Activated CD8-positive, alpha-beta memory T cell treated with anti-CD3 and anti-CD28 coated beads, Interleukin-2, amount 50 U/mL, for 1 hour (primary cell): Measurements from ENCODE around the gene KDM4C.
"Not testable (repeated sequence)": the region's sequence is repeated elsewhere in the genome, so short reads cannot be mapped to it uniquely, and the experiment has no call there.

Source experiments
- DNase-seq: peaks from one replicate; pipeline ENCODE4 v3.0.0-alpha.2; 2020; ENCODE audit errors: extremely low read depth

Gene KDM4C

DNA sequence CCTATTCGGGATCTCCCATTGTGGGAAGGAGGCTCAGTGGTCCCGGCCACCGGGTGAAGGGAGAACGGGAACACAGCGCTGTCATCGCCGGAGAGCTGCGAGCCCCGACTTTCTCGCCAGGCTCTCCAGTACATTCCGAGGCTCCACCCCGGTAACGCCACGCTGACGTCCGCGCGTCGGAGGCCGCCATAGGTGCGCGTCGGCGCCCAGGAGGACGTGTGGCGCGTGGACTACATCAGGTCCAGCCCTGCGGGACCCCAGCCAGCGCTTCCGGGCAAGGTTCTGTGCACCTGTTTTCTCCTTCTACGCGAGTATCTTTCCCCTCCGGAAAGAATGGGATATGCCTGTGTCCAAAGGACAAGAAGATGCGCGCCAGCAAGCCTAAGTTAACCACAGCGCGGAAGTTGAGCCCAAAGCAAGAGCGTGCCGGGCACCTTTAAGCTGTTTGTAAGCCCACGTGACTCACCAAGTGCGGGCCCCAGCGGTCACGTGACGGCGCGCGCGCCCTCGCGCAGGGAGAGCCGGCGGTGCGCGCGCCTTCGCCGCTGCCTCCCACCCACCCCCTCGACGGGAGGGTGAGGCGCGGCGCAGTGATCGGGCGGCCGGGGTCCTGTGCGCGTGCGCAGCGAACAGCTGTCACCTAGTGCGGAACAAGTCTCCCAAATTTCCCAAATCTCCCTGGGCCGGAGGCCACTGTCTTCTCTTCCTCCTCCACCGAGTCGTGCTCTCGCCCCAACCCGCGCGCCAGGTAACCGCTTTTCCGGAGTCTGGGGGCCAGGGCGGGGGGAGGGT, at the start of gene KDM4C:
Gene KDM4C (plus strand): TSS at position 518 of the 792 bp plus-strand sequence. CDS start 35,016 bp downstream, outside the sequence.
- peak; percentile 76 for DNase-seq

DNA sequence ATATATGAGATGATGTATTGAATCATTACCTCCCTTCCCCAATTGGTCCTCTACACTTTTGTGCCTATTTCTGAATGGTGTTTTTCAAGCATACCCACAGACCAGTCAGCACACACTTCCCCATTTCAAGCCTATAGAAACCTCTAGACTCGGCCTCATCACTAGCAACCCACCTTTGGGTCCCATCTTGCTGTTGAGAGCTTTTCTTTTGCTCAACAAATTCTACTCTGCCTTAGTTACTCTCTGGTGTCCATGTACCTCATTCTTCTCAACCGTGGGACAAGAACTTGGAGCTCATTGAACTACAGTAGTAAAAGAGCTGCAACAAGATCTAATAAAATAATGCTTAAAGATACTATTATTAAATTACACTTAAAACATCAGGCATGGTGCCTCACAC, 49.0 kb upstream of the KDM4C start:
- no peak for DNase-seq

DNA sequence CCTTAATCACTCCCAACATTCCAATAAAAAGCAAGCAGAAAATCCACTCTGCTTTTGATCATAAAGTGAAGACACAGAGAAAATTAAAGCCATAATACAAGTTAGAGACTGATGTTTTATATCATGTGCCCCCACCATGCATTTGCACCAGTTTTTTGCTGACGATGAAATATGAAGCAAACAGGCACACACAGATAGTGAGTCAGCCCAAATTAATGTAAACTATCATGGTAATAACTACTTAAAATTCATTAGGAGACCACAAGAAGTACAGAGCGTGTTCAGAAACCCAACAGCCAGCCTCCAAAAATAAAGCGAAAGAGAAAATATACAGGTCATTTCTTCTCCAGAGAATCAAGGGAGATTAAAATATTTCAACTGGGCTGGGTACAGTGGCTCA, 46.4 kb upstream of the KDM4C start:
- DNase-seq: no peak

DNA sequence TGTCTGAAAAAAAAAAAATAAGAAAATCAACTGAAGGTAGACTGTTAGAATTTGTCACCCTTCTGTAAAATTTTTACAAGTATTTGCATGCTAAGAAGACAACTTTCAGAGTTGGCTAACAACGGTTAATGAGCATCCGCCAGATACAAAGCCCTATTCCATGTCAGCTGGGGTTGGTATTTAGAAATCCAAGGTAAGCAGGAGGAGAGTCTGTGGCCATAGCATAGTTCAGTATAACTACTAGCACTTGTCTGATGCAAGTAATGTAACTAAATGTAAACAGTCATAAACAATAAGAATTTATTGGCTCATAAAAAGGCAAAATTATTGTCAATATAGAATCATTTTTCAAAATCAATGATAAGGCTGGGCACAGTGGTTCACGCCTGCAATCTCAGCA, 45.7 kb upstream of the KDM4C start:
- DNase-seq: no peak

DNA sequence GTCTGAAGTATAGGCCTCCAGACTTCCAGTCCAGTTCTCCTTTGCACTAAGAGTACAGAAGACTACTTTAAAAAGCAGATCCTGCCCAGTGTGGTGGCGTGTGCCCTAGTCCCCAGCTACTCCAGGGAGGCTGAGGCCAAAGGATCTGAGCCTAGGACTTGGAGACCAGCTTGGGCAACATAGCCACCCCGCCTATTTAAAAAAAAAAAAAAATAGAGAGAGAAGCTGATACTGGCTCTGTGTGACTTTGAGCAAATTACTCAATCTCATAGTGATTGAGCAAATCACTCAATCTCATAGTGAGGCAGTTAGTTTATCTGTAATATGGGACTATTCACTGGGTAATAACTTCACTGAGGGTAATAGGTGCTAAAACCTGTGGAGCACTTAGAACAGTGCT, 43.6 kb upstream of the KDM4C start:
- DNase-seq: no peak

DNA sequence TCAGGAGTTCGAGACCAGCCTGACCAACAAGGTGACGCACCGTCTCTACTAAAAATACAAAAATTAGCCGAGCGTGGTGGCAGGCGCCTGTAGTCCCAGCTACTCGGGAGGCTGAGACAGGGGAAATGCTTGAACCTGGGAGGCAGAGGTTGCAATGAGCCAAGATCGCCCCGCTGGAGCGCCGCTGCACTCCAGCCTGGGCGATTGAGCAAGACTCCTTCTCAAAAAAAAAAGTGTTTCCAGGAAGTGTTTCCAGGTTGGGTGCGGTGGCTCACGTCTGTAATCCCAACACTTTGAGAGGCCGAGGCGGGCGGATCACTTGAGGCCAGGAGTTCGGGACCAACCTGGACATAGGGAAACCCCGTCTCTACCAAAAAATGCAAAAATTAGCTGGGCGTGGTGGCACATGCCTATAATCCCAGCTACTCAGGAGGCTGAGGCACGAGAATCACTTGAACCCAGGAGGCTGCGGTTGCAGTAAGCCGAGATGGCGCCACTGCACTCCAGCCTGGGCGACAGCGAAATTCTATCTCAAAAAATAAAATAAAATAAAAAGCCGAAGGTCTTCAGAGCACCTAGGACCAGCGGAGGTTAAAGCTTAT, 42.5 kb upstream of the KDM4C start:
- DNase-seq: not testable (repeated sequence)

DNA sequence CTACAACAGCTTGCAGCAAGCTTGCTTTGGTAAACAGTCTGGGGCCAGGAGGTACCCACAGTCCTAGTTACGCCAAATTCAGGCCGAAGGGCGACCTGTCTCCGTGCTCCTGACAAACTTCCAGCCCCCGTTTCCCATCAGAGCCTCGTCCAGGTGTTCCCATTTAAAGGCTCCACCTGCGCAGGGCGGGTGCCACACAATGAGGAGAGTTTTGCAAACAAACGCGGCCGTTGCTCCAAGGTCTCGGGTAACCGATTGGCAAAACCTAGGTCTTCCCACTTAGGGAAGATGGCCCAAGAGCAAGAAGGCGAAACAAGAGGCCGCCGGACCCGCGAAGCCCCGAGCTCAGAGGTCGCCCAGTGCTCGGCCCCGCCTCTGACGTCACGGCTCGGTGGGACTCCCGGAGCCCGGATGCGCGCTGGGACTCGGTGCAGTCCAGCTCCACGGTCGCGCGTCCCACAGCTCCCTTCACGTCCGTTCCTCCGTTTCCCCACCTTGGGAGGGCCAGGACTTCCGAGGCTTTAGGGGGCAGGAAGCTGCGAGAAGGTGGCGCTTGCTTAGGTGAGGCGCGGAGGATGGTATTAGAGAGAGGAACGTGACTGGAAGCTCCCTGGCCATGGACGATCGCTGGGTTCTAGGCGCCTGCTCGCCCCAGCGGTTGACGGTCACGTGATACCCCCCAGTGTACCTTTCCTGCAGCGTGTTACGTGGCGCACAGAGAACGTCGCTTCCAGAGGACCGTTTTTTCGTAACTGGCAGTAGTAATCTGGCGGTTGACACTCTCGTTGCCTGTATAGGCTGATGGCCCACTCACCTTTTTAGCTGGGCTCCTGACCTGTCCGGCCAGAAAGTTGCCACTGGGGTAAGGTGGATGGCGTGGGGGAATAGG, 41.8 kb upstream of the KDM4C start:
- peak; percentile 40 for DNase-seq

DNA sequence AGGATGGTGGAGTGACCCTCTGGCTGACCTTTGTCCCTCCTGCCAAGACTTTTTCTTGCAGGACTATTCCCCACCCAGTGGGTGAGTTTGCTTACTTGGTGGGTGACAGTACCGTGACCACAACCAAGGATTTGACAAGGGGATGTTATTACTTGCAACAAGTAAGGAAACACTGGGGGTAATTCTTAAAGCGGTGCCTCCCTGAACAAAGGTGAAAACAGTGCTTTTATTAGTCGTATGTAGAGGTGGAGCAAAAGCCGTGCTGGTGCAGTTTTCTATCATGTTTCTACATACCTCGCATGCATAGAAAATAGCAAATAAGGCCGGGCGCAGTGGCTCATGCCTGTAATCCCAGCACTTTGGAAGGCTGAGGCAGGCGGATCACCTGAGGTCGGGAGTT, 41.0 kb upstream of the KDM4C start:
- no peak for DNase-seq

DNA sequence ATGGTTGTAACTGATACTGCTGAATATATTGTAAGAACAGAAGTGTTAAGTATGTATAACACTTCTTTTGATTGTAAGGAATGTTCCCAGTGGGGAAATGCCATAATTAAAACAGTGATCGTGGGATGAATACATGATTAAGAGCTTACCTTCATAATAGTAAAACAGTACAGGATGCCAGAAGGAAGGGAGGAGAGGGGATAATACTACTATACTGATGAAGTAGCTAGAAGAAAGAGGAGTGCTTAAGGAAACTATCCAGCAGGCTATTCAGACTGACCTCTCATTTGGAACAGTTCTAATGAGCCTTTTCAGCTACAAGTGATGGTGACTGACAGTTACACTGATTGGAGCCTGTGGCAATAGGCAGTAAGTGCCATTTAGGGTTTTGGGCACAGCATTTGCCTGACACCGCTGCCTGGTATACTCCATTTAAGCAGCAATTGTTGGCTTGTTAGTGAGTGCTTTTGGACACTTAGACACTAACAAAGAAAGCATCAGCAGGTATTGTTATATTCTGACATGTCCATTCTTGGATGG, 33.8 kb upstream of the KDM4C start:
- DNase-seq: no peak

DNA sequence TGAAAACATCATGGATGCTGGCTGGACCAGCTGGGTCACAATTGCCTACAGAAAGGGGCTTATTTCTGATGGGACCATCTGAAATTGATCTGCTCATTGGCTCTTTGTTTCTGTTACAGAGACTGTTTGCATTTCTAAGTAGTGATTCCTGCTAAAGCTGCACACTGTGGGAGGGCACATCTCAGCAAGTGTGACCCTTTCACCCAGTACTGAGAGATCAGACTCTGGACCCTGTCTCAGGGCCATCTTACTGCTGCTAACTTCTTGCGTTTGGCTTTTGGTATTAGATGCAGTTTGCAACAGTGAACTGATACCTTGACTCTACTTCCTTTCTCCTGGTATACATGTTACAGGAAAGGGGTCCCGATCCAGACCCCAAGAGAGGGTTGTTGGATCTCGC, 24.5 kb upstream of the KDM4C start:
- DNase-seq: no peak

DNA sequence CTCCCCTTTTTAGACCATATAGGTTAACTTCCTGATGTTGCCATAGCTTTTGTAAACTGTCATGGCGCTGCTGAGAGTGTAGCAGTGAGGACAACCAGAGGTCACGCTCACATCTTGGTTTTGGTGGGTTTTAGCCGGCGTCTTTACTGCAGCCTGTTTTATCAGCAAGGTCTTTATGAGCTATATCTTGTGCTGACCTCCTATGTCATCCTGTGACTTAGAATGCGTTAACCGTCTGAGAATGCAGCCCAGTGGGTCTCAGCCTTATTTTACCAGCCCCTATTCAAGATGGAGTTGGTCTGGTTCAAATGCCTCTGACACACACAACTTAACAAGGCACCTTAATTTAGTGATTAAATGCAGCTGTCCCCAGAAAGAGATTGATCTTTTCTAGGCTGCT, 23.9 kb upstream of the KDM4C start:
- DNase-seq: no peak

DNA sequence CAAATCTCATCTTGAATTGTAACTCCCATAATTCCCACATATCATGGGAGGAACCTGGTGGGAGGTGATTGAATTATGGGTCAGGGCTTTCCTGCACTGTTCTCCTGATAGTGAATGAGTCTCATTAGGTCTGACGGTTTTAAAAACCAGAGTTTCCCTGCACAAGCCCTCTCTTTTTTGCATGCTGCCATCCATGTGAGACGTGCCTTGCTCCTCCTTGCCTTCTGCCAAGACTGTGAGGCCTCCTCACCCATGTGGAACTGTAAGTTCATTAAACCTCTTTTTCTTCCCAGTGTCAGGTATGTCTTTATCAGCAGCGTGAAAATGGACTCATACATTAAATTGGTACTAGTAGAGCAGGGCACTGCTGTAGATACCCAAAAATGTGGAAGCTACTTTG, 22.4 kb upstream of the KDM4C start:
- DNase-seq: no peak

DNA sequence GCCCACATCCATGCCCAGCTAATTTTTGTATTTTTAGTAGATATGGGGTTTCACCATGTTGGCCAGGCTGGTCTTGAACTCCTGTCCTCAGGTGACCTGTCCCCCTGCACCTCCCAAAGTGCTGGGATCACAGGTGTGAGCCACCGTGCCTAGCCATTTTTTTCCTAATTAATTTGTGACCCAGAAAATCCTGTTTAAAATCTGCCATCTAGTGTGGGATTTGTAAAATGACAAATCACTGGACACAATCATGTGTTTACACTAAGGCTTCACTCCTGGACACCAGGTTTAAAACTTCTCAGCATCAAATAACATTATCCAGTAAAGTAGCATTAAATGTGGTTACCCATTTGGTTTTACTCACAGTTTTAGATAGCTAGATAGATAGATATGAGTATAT, 18.6 kb upstream of the KDM4C start:
- DNase-seq: no peak

DNA sequence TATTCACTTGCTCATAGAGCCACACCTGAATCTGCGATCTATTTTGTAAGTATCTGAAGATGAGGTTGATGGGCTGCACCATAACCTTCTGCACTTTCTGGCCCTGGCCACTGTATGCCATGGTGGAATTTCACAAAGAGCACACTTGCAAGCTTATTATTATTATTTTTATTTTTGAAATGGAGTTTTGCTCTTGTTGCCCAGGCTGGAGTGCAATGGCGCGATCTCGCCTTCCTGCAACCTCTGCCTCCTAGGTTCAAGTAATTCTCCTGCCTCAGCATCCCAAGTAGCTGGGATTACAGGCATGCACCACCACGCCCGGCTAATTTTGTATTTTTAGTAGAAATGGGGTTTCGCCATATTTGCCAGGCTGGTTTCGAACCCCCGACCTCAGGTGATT, 8.9 kb upstream of the KDM4C start:
- not testable (repeated sequence) for DNase-seq

DNA sequence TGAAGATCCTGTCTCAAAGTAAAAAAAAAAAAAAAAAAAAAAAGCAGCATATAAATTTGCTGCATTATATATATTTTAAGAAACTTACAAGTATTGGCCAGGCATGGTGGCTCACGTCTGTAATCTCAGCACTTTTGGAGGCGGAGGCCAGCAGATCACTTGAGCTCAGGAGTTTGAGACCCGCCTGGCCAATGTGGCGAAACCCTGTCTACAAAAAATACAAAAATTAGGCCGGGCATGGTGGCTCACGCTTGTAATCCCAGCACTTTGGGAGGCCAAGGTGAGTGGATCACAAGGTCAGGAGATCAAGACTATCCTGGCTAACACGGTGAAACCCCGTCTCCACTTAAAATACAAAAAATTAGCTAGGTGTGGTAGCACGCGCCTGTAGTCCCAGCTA, 2.9 kb upstream of the KDM4C start:
- DNase-seq: not testable (repeated sequence)

DNA sequence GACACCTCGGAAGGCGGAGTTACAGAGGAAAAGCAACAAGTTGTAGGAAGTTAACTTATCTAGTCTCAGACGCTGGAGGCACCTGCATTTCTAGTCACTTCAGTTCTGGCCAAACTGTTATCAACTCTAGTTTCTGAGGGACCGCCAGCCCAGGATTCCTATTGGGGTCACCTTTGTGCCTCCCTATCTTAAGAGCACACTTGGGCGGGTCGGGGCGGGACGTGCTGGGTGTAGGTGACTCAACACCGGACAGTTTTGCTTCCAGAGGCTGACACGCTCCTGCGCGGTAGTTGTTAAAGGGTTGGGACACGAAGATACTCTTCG, 679 bp upstream of the KDM4C start:
- peak; percentile 53 for DNase-seq

DNA sequence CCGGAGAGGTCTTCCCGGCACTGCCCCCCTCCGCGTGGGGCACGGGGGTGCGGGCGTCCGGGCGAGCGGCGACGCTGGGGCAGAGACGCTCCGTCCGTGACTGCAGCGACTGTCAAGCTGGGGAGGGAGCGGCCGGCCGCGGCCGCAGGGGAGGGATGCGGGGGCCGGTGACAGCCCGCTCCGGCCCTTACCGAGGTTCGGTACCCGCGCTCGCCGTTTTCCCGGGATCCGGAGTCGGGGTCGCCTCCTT, 400 bp downstream of the KDM4C start:
- no peak for DNase-seq

DNA sequence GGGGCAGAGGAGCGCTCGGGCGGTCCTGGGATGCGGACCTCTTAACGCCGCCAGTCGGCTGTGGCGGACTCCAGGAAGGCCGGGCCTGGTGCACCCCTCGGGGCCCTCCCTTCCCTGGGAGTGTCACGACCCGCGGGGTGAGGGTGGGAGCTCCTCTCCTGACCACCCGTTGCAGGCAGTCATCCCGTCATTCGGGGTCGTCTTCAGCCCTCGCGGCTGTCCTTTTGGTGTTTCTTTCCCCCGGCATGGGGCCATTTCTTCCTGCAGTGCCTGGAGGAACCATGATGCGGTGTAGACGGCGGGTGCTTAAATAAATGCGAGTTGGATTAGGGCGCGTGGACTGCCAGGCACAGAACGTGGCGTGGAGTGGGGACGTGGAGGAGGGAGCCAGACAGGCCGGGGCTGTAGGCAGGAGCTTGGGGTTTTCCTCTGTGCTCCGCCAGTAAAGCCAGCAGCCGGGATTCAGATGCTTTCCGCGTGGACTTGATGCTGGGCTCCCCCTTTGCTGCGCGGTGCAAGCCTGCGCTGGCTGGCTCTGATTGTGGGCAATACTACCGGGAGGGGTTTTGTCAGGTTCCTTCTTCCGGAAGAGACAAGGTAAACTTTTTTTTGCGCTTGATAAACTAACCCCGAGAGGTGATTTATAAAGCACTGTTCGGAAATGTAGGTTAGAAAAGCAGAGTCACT, 868 bp downstream of the KDM4C start:
- no peak for DNase-seq

DNA sequence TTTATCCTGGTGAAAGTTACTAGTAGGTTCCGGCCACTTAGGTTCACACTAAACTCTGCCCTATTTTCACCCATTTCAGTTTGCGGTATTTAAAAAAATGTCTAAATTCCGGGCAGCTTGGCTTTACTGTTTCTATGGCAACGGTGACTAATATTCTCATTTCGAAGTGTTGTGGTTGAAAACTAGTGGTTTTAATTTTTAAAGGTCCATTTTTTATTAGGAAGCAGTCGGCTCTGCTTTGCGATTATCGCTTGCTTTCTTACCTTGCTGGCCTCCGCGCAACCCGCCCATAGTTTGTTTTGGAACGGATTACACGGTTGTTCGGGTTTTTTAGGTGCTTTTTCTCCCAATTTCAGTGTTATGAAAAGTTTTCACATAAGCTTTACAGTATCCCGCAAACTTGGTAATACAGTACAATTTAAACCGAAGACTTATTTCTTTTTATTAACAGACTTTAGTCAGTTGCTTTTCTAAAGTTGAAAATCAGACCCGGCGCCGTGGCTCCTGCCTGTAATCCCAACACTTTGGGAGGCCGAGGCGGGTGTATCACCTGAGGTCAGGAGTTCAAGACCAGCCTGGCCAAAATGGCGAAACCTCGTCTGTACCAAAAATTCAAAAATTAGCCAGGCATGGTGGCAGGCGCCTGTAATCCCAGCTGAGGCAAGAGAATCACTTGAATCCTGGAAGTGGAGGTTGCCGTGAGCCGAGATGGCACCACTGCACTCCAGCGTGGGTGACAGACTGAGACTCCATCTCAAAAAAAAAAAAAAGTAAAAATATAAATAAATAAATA, 1.6 kb downstream of the KDM4C start:
- no peak for DNase-seq

DNA sequence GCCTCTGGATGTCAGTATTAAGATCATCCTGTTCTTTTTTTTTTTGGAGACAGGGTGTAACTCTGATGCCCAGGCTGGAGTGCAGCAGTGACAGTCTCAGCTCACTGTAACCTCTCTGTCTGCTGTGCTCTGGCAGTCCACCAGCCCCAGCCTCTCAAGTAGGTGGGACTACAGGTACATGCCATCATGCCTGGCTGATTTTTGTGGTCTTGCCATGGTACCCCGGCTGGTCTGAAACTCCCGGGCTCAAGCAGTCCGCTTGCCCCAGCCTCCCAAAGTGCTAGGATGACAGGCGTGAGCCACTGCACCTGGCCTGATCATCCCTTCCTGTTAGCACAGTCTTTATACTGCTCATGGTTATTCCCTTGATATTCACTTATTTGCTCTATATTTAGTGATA, 3.5 kb downstream of the KDM4C start:
- no peak for DNase-seq

DNA sequence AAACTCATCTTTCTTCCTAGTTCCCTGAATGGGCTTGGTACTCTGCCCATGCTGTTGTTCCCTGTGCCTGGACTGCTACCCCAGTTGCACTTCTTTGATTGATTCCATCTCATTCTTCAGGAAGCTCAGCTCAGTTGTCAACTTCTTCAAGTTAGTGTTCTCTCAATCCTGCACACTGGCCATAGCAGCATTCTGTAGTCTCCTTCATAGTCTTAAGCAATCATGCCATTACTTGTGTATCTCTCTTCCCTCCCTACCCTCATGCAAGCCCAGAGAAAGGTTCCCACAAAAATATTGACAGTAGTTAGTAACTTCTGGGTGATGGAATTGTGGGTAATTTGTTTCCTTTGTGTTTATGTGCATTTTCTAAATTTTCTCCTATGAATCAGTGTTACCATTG, 5.5 kb downstream of the KDM4C start:
- no peak for DNase-seq
